ENCODE results near the gene TAF3.
A peak's percentile ranks its signal among the peaks of the same experiment; 100 is the strongest.

The TAF3 gene

DNA sequence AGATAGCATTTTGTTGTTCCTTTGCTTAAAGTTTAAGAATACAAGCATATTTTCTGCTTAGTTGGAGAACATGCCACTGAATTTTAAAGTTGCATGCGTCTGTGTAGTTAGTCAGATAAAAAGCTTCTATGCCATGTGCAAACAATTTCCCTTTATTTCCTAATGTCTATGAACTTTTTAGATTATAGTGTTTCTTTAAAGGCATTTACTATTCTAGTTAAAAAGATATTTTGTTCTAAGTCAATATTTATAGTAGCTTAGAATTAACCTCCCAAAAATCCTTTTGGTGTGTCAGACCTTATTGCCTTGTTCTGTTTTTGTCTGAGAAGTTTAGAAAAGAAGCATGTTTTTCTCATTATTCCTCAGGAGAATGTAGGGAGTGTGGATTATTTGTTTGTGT is 137.1 kb downstream of the TAF3 start:
- H3K27me3 ChIP-seq (replicated peaks; ENCODE audit: control insufficient read depth, insufficient read depth, low read length), result no peaks in the 10 kb centered on the region
- H3K4me3 ChIP-seq (ENCODE audit: low read length), result no peak overlapping the region
- peak overlapping the region; percentile 23 for H3K9ac ChIP-seq (ENCODE audit: low read length)
- no peaks in the 10 kb centered on the region for H3K9me3 ChIP-seq (ENCODE audit: control insufficient read depth, low read length)
- peak; percentile 80 for DNase-seq (ENCODE audit: low read depth)
- no peaks in the 10 kb centered on the region for H3K36me3 ChIP-seq (ENCODE audit: control insufficient read depth, insufficient read depth, low read length, severe bottlenecking)
- H3K4me1 ChIP-seq (ENCODE audit: control insufficient read depth, insufficient read depth, low read length), result peaks cover 25% of the 10 kb centered on the region

DNA sequence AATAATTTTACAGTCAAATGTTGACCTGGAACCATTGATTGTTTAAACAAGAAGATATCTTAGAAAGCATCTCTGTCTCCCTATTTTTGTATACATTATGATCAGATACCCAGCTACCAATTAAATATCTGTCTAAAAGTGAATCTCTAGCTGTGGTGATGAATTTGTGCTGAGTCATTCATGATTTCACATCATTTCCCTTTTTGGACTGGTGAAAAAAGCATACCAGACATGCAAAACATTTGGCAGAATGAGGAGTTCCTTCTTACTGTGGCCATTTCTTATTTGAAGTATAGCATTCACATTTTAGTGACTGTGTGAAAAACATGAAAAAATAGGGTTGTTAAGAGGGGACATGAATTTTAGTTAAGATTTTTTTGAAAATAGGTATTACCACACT is 138.2 kb downstream of the TAF3 start:
- Histone ChIP-seq H3K36me3 (ENCODE audit: control insufficient read depth, insufficient read depth, low read length, severe bottlenecking) (no peaks in the 10 kb centered on the region), H3K4me1 (ENCODE audit: control insufficient read depth, insufficient read depth, low read length) (peaks cover 25% of the 10 kb centered on the region), H3K9ac (ENCODE audit: low read length) (no peak overlapping the region), H3K4me3 (ENCODE audit: low read length) (no peak overlapping the region), H3K27me3 (replicated peaks; ENCODE audit: control insufficient read depth, insufficient read depth, low read length) (no peaks in the 10 kb centered on the region), H3K9me3 (ENCODE audit: control insufficient read depth, low read length) (no peaks in the 10 kb centered on the region)
- peak; percentile 85 for DNase-seq (ENCODE audit: low read depth)

- Histone ChIP-seq H3K9ac (ENCODE audit: low read length) (no peak overlapping the region), H3K27me3 (replicated peaks; ENCODE audit: control insufficient read depth, insufficient read depth, low read length) (no peaks in the 10 kb centered on the region), H3K9me3 (ENCODE audit: control insufficient read depth, low read length) (no peaks in the 10 kb centered on the region), H3K4me3 (ENCODE audit: low read length) (no peak overlapping the region), H3K36me3 (ENCODE audit: control insufficient read depth, insufficient read depth, low read length, severe bottlenecking) (no peaks in the 10 kb centered on the region), H3K4me1 (ENCODE audit: control insufficient read depth, insufficient read depth, low read length) (peaks cover 22% of the 10 kb centered on the region)
- no peak for DNase-seq (ENCODE audit: low read depth)
Observed at GRCh38 chr10:7957591-7957990, 139.3 kb downstream of the TAF3 start.

GRCh38 chr10:7958442-7958841 is 140.1 kb downstream of the TAF3 start:
- Histone ChIP-seq H3K9me3 (ENCODE audit: control insufficient read depth, low read length) (no peaks in the 10 kb centered on the region), H3K27me3 (replicated peaks; ENCODE audit: control insufficient read depth, insufficient read depth, low read length) (no peaks in the 10 kb centered on the region), H3K4me3 (ENCODE audit: low read length) (no peak overlapping the region), H3K9ac (ENCODE audit: low read length) (no peak overlapping the region), H3K4me1 (ENCODE audit: control insufficient read depth, insufficient read depth, low read length) (peaks cover 22% of the 10 kb centered on the region), H3K36me3 (ENCODE audit: control insufficient read depth, insufficient read depth, low read length, severe bottlenecking) (no peaks in the 10 kb centered on the region)
- no peak for DNase-seq (ENCODE audit: low read depth)

- no peaks in the 10 kb centered on the region for H3K27me3 ChIP-seq (replicated peaks; ENCODE audit: control insufficient read depth, insufficient read depth, low read length)
- no peak overlapping the region for H3K4me3 ChIP-seq (ENCODE audit: low read length)
- H3K4me1 ChIP-seq (ENCODE audit: control insufficient read depth, insufficient read depth, low read length), result peaks cover 20% of the 10 kb centered on the region
- DNase-seq (ENCODE audit: low read depth), result no peak
- H3K9ac ChIP-seq (ENCODE audit: low read length), result no peak overlapping the region
- no peaks in the 10 kb centered on the region for H3K9me3 ChIP-seq (ENCODE audit: control insufficient read depth, low read length)
- peaks cover 8% of the 10 kb centered on the region for H3K36me3 ChIP-seq (ENCODE audit: control insufficient read depth, insufficient read depth, low read length, severe bottlenecking)
Observed at GRCh38 chr10:7960108-7960507, 141.8 kb downstream of the TAF3 start.

GRCh38 chr10:7962592-7962991 is 144.3 kb downstream of the TAF3 start:
- Histone ChIP-seq H3K9me3 (ENCODE audit: control insufficient read depth, low read length) (no peaks in the 10 kb centered on the region), H3K36me3 (ENCODE audit: control insufficient read depth, insufficient read depth, low read length, severe bottlenecking) (peaks cover 8% of the 10 kb centered on the region), H3K4me3 (ENCODE audit: low read length) (no peak overlapping the region), H3K27me3 (replicated peaks; ENCODE audit: control insufficient read depth, insufficient read depth, low read length) (no peaks in the 10 kb centered on the region), H3K9ac (ENCODE audit: low read length) (no peak overlapping the region), H3K4me1 (ENCODE audit: control insufficient read depth, insufficient read depth, low read length) (no peaks in the 10 kb centered on the region)
- DNase-seq (ENCODE audit: low read depth), result no peak

DNA sequence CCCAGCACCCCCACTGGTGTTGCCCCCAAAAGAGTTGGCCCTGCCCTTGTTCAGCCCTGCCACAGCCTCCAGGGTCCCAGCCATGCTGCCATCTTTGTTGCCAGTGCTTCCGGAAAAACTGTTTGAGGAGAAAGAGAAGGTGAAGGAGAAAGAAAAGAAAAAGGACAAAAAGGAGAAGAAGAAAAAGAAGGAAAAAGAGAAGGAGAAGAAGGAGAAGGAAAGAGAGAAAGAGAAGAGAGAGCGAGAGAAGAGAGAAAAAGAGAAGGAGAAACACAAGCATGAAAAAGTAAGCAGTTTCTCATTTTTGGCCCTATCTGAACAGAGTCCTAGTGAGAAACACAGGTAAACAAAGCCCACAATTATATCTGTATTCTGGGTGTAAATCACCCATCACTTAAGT is 147.2 kb downstream of the TAF3 start:
- Histone ChIP-seq H3K4me3 (ENCODE audit: low read length) (no peak overlapping the region), H3K27me3 (replicated peaks; ENCODE audit: control insufficient read depth, insufficient read depth, low read length) (no peaks in the 10 kb centered on the region), H3K9ac (ENCODE audit: low read length) (no peak overlapping the region), H3K4me1 (ENCODE audit: control insufficient read depth, insufficient read depth, low read length) (no peaks in the 10 kb centered on the region), H3K9me3 (ENCODE audit: control insufficient read depth, low read length) (no peaks in the 10 kb centered on the region), H3K36me3 (ENCODE audit: control insufficient read depth, insufficient read depth, low read length, severe bottlenecking) (peaks cover 8% of the 10 kb centered on the region)
- DNase-seq (ENCODE audit: low read depth), result no peak

DNA sequence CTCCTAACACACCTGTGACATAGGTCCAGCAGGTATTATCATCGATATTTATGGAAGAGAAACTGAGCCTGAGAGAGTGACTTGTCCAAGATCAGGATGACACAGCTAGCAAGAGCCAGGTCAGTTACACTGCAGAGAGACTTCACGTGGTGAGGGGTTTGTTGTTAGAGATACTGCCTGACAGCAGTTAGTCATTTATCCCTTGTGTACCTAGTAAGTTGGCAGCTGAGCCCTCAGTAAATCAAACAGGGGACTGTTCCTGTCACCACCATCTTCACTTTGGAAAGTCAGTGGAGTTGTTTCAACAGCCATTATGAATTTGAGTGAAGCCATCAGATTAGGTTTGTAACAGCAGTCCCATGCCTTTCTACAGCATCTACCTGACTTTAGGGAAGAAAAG is 148.7 kb downstream of the TAF3 start:
- H3K4me3 ChIP-seq (ENCODE audit: low read length), result no peak overlapping the region
- no peaks in the 10 kb centered on the region for H3K9me3 ChIP-seq (ENCODE audit: control insufficient read depth, low read length)
- peaks cover 8% of the 10 kb centered on the region for H3K36me3 ChIP-seq (ENCODE audit: control insufficient read depth, insufficient read depth, low read length, severe bottlenecking)
- no peak overlapping the region for H3K9ac ChIP-seq (ENCODE audit: low read length)
- no peak for DNase-seq (ENCODE audit: low read depth)
- H3K4me1 ChIP-seq (ENCODE audit: control insufficient read depth, insufficient read depth, low read length), result no peaks in the 10 kb centered on the region
- H3K27me3 ChIP-seq (replicated peaks; ENCODE audit: control insufficient read depth, insufficient read depth, low read length), result no peaks in the 10 kb centered on the region

GRCh38 chr10:7968510-7969112 is 150.3 kb downstream of the TAF3 start:
- Histone ChIP-seq H3K36me3 (ENCODE audit: control insufficient read depth, insufficient read depth, low read length, severe bottlenecking) (peaks cover 8% of the 10 kb centered on the region), H3K9me3 (ENCODE audit: control insufficient read depth, low read length) (no peaks in the 10 kb centered on the region), H3K4me1 (ENCODE audit: control insufficient read depth, insufficient read depth, low read length) (no peaks in the 10 kb centered on the region), H3K9ac (ENCODE audit: low read length) (no peak overlapping the region), H3K4me3 (ENCODE audit: low read length) (no peak overlapping the region), H3K27me3 (replicated peaks; ENCODE audit: control insufficient read depth, insufficient read depth, low read length) (no peaks in the 10 kb centered on the region)
- DNase-seq (ENCODE audit: low read depth), result no peak

GRCh38 chr10:7969623-7970022 is 151.3 kb downstream of the TAF3 start:
- H3K36me3 ChIP-seq (ENCODE audit: control insufficient read depth, insufficient read depth, low read length, severe bottlenecking), result peaks cover 2% of the 10 kb centered on the region
- DNase-seq (ENCODE audit: low read depth), result no peak
- no peak overlapping the region for H3K4me3 ChIP-seq (ENCODE audit: low read length)
- no peak overlapping the region for H3K9ac ChIP-seq (ENCODE audit: low read length)
- H3K4me1 ChIP-seq (ENCODE audit: control insufficient read depth, insufficient read depth, low read length), result no peaks in the 10 kb centered on the region
- no peaks in the 10 kb centered on the region for H3K27me3 ChIP-seq (replicated peaks; ENCODE audit: control insufficient read depth, insufficient read depth, low read length)
- no peaks in the 10 kb centered on the region for H3K9me3 ChIP-seq (ENCODE audit: control insufficient read depth, low read length)

- no peaks in the 10 kb centered on the region for H3K36me3 ChIP-seq (ENCODE audit: control insufficient read depth, insufficient read depth, low read length, severe bottlenecking)
Observed at GRCh38 chr10:7971949-7972348, 153.6 kb downstream of the TAF3 start.

DNA sequence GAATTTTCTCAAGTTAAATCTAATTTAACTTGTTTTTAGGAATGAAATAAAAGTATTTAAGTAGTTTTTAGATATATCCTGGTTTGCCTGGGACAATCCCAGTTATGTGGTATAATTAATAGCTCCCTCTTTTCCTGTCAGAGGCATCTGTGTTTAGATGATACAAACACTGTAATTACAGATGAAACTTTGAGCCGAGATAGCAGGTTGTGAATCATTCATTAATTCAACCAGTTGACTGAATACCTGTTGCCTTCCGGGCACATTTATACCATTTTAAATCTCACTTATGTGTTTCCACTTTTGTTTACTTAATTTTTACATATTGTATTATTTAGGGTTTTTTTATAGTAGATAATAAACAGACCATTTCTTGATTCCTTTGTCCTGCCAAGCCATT is 154.1 kb downstream of the TAF3 start:
- no peaks in the 10 kb centered on the region for H3K36me3 ChIP-seq (ENCODE audit: control insufficient read depth, insufficient read depth, low read length, severe bottlenecking)
- H3K4me1 ChIP-seq (ENCODE audit: control insufficient read depth, insufficient read depth, low read length), result no peaks in the 10 kb centered on the region
- H3K9ac ChIP-seq (ENCODE audit: low read length), result no peak overlapping the region
- H3K9me3 ChIP-seq (ENCODE audit: control insufficient read depth, low read length), result no peaks in the 10 kb centered on the region
- no peak for DNase-seq (ENCODE audit: low read depth)
- H3K4me3 ChIP-seq (ENCODE audit: low read length), result no peak overlapping the region
- no peaks in the 10 kb centered on the region for H3K27me3 ChIP-seq (replicated peaks; ENCODE audit: control insufficient read depth, insufficient read depth, low read length)

More at GRCh38 chr10:7971949-7972348, 153.6 kb downstream of the TAF3 start:
- no peak overlapping the region for H3K4me3 ChIP-seq (ENCODE audit: low read length)
- H3K27me3 ChIP-seq (replicated peaks; ENCODE audit: control insufficient read depth, insufficient read depth, low read length), result no peaks in the 10 kb centered on the region
- no peak overlapping the region for H3K9ac ChIP-seq (ENCODE audit: low read length)
- no peaks in the 10 kb centered on the region for H3K9me3 ChIP-seq (ENCODE audit: control insufficient read depth, low read length)
- no peaks in the 10 kb centered on the region for H3K4me1 ChIP-seq (ENCODE audit: control insufficient read depth, insufficient read depth, low read length)
- no peak for DNase-seq (ENCODE audit: low read depth)
